Heart left ventricle (tissue), 13 donors: ENCODE data around the gene MYH8.

Experiments
- CTCF ChIP-seq, 12 donors: fragments of 200-600 bp; sonication (generic) in 4 of 12; IDR thresholded peaks; one replicate each; pipeline versions ENCODE4 v1.5.0 to v1.8.0; 2018 to 2022; ENCODE audit warnings: antibody characterized with exemption in 12 of 12, mild to moderate bottlenecking in 5 of 12
- POLR2A ChIP-seq, 2 donors: fragments of 450-650 bp; IDR thresholded peaks; one replicate each; pipeline ENCODE4 v1.6.1; 2017; ENCODE audit warnings: antibody characterized with exemption in 2 of 2, mild to moderate bottlenecking in 2 of 2, moderate library complexity in 2 of 2
- donor health status: ischemic (EF 13 %, LVEDD 7.1; RV severe dilation, severe dysfunction).
- donor health status: DM: no; HTN: yes; CAD: no.
- donor health status: DM: no; HTN: no; CAD: no.
- donor health status: ischemic (EF 25% LVEDD 6.9; RV normal size, moderate dysfunction).
- donor health status: ischemic (EF 25% LVEDD 5.7; RV mildly dilated, moderate dysfunction).
- donor health status: ischemic (EF 35%, LVEDD 5.7; RV mildly dilated, moderate dysfunction).
- donor health status: nonischemic (EF 11% LVEDD 7.7; RV severe dilation, severe dysfunction).
- donor health status: DM: yes; HTN: yes; CAD: no.
- donor health status: PGD.
- donor health status: ischemic (EF 29% LVEDD 5.4; RV normal size, mild dysfunction).
- donor health status: nonischemic (EF 23%, LVEDD 6.1; RV moderate dilation, normal function).

GRCh38 chr17:10417431-10417830, 4.3 kb downstream of the MYH8 start:
- TF ChIP-seq CTCF (IDR thresholded peaks at IDR 0.05) (no peak), POLR2A (IDR thresholded peaks at IDR 0.05) (no peak)
